Activated T-cell treated with anti-CD3 and anti-CD28 coated beads, Interleukin-2, amount 50 U/mL, for 72 hours (primary cell): ENCODE measurements around the gene SPO11. TPM values are rescaled to one million over a fixed set of nuclear protein-coding genes. Genes with fewer than 3 reads are reported as not detected.
A peak's percentile ranks its signal among the peaks of the same experiment; 100 is the strongest.
"Not testable (repeated sequence)": the region's sequence is repeated elsewhere in the genome, so short reads cannot be mapped to it uniquely, and the experiment has no call there.

Source experiments
- ATAC-seq, 2 donors: fragments of 150-1000 bp; cut with Tn5 transposase; replicated peaks in 1 of 2; 2 replicates each; pipeline ENCODE4 v1.10.0; 2021; ENCODE audit warnings: moderate library complexity in 2 of 2, mild to moderate bottlenecking in 1 of 2
- DNase-seq, 2 donors: peaks; one replicate each; pipeline ENCODE4 v3.0.0; 2021 to 2022; ENCODE audit warnings: mixed read lengths in 1 of 2
- H3K27ac Mint-ChIP-seq: one replicate; pipeline ENCODE4 v1.8.0; 2022; ENCODE audit warnings: mild to moderate bottlenecking, moderate library complexity, mixed read lengths
- H3K27me3 Mint-ChIP-seq: one replicate; pipeline ENCODE4 v1.8.0; 2022; ENCODE audit warnings: low read depth, mixed read lengths
- H3K36me3 Mint-ChIP-seq, 2 donors: one replicate each; pipeline ENCODE4 v1.8.0; 2022; ENCODE audit warnings: mixed read lengths in 2 of 2, mild to moderate bottlenecking in 1 of 2; ENCODE audit not compliant: insufficient read depth in 2 of 2
- H3K4me1 Mint-ChIP-seq: one replicate; pipeline ENCODE4 v1.8.0; 2022; ENCODE audit warnings: low read depth, mixed read lengths
- H3K4me3 Mint-ChIP-seq, 2 donors: one replicate each; pipeline ENCODE4 v1.8.0; 2022; ENCODE audit warnings: mild to moderate bottlenecking in 2 of 2, mixed read lengths in 2 of 2, moderate library complexity in 2 of 2
- H3K9me3 Mint-ChIP-seq, 2 donors: one replicate each; pipeline ENCODE4 v1.8.0; 2022; ENCODE audit warnings: mixed read lengths in 2 of 2
- total RNA-seq, 2 donors: library from RNA; stranded (reverse); gene quantifications; one replicate each; pipeline ENCODE4 v1.2.3, GENCODE V29; 2022

Gene SPO11
- total RNA-seq, 2 donors from 2014 or later, result not detected

- Mint-ChIP-seq H3K4me1 (no peaks in the 10 kb centered on the region), H3K27me3 (peaks cover 21% of the 10 kb centered on the region), H3K36me3 (no peaks in the 10 kb centered on the region), H3K27ac (no peak overlapping the region), H3K9me3 (no peaks in the 10 kb centered on the region), H3K4me3 (no peak overlapping the region)
- DNase-seq, result no peak
- no peak for ATAC-seq
Measured at GRCh38 chr20:57332105-57333089, 2.8 kb downstream of the SPO11 start.

DNA sequence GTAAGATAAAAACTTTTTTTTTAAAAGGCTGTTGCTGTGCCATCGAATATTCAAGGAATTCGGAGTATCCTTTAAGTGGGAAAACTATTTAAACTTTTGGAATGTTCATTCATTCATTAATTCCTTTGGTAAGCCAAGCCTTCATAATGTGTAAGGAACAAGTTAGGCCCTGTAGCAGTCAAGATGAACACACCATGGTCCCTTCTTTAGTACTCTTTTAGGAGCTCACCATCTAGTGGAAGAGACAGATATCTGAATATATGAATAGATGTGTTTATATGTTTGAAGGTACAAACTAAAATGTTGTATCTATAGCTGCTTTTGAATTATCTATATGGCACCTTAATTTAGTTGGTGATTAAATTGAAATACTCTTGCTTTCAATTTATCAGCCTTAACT, 5.8 kb downstream of the SPO11 start:
- Mint-ChIP-seq H3K27me3 (peaks cover 19% of the 10 kb centered on the region), H3K27ac (no peak overlapping the region), H3K4me3 (no peak overlapping the region), H3K4me1 (no peaks in the 10 kb centered on the region), H3K36me3 (no peaks in the 10 kb centered on the region), H3K9me3 (no peaks in the 10 kb centered on the region)
- ATAC-seq (no peak), DNase-seq (no peak)

DNA sequence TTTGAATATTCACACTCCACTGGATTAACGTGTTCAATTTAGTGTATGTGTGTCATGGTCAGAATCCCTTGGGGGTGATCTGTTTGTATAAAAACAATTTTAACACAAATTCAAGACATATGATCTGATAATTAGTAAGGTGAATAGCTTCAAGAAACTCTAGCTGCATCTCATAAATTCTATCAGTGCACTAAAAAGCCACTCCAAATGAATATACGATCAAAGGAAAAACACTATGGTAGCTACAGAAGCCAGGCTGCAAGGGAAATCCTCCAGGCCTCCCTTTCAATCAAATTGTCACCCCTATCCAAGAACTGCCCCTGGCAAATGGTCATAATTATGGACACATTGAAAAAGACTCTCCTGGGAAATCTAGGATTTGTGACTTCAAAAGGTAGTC, 12.1 kb downstream of the SPO11 start:
- Mint-ChIP-seq H3K36me3 (no peaks in the 10 kb centered on the region), H3K9me3 (no peaks in the 10 kb centered on the region), H3K27me3 (peaks cover 1% of the 10 kb centered on the region), H3K4me3 (no peak overlapping the region), H3K27ac (no peak overlapping the region), H3K4me1 (no peaks in the 10 kb centered on the region)
- DNase-seq (no peak), ATAC-seq (no peak)

- ATAC-seq (no peak), DNase-seq (no peak)
- no peaks in the 10 kb centered on the region for H3K4me1 Mint-ChIP-seq
- H3K27ac Mint-ChIP-seq, result no peak overlapping the region
- no peak overlapping the region for H3K4me3 Mint-ChIP-seq
- no peaks in the 10 kb centered on the region for H3K36me3 Mint-ChIP-seq
- H3K9me3 Mint-ChIP-seq, result no peaks in the 10 kb centered on the region
- H3K27me3 Mint-ChIP-seq, result no peaks in the 10 kb centered on the region
Measured at GRCh38 chr20:57342829-57343228, 13.2 kb downstream of the SPO11 start.

DNA sequence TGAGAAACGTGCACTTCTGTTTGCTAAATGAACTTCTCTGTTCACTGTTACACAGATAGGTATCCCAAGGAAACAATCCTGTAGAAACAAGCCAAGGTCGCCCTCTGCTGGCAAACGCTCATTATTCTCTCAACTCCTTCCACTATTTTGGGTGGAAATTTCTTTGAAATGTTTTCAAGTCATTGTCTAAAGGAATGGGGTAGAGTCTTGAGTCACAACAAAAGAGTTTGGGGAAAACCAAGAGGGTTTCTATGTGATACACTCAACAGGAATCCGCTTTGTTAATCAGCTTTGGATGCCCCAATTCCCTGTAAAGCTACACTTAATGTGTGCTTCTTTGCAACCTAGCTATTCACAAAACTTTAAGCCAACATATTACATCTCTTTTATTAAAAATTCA, 16.9 kb downstream of the SPO11 start:
- H3K4me1 Mint-ChIP-seq, result peaks cover 11% of the 10 kb centered on the region
- H3K36me3 Mint-ChIP-seq, result no peaks in the 10 kb centered on the region
- H3K27me3 Mint-ChIP-seq, result no peaks in the 10 kb centered on the region
- no peak overlapping the region for H3K27ac Mint-ChIP-seq
- peak; percentile 71 to 74 for DNase-seq
- H3K4me3 Mint-ChIP-seq, result no peak overlapping the region
- ATAC-seq, result peak; percentile 25 to 33
- no peaks in the 10 kb centered on the region for H3K9me3 Mint-ChIP-seq

- ATAC-seq (no peak), DNase-seq (no peak)
- Mint-ChIP-seq H3K4me3 (no peak overlapping the region), H3K27ac (peak overlapping the region; percentile 9), H3K36me3 (peaks cover 0 to 2% of the 10 kb centered on the region in 2 donors), H3K4me1 (peaks cover 19% of the 10 kb centered on the region), H3K9me3 (no peaks in the 10 kb centered on the region), H3K27me3 (no peaks in the 10 kb centered on the region)
Measured at GRCh38 chr20:57347393-57347792, 17.8 kb downstream of the SPO11 start.

DNA sequence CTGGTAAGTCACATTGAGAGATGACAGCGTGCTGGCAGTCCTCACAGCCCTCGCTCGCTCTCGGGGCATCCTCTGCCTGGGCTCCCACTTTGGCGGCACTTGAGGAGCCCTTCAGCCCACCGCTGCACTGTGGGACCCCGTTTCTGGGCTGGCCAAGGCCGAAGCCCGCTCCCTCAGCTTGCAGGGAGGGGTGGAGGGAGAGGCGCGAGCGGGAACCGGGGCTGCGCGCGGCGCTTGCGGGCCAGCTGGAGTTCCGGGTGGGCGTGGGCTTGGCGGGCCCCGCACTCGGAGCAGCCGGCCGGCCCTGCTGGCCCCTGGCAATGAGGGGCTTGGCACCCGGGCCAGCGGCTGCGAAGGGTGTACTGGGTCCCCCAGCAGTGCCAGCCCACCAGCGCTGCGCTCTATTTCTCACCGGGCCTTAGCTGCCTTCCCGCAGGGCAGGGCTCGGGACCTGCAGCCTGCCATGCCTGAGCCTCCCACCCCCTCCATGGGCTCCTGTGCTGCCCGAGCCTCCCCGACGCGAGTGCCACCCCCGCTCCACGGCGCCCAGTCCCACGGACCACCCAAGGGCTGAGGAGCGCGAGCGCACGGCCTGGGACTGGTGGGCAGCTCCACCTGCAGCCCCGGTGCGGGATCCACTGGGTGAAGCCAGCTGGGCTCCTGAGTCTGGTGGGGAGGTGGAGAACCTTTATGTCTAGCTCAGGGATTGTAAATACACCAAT, 18.8 kb downstream of the SPO11 start:
- H3K36me3 Mint-ChIP-seq, H3K9me3 Mint-ChIP-seq, ATAC-seq, H3K27ac Mint-ChIP-seq, H3K4me3 Mint-ChIP-seq, DNase-seq, H3K27me3 Mint-ChIP-seq: not testable (repeated sequence)
- peaks cover 26% of the 10 kb centered on the region for H3K4me1 Mint-ChIP-seq

DNA sequence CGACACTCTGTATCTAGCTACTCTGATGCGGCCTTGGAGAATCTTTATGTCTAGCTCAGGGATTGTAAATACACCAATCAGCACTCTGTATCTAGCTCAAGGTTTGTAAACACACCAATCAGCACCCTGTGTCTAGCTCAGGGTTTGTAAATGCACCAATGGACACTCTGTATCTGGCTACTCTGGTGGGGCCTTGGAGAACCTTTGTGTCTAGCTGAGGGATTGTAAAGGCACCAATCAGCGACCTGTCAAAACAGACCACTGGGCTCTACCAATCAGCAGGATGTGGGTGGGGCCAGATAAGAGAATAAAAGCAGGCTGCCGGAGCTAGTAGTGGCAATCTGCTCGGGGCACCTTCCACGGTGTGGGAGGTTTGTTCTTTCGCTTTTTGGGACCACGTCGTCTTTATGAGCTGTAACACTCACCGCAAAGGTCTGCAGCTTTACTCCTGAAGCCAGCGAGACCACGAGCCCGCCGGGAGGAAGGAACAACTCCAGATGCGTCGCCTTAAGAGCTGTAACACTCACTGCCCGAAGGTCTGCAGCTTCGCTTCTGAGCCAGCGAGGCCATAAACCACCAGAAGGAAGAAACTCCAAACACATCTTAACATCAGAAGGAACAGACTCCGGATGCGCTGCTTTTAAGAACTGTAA, 19.4 kb downstream of the SPO11 start:
- H3K9me3 Mint-ChIP-seq, ATAC-seq, H3K27ac Mint-ChIP-seq, DNase-seq, H3K27me3 Mint-ChIP-seq: not testable (repeated sequence)
- Mint-ChIP-seq H3K4me3 (peak overlapping the region; percentile 24 to 45), H3K36me3 (peaks cover 3 to 13% of the 10 kb centered on the region in 2 donors), H3K4me1 (peaks cover 26% of the 10 kb centered on the region)

DNA sequence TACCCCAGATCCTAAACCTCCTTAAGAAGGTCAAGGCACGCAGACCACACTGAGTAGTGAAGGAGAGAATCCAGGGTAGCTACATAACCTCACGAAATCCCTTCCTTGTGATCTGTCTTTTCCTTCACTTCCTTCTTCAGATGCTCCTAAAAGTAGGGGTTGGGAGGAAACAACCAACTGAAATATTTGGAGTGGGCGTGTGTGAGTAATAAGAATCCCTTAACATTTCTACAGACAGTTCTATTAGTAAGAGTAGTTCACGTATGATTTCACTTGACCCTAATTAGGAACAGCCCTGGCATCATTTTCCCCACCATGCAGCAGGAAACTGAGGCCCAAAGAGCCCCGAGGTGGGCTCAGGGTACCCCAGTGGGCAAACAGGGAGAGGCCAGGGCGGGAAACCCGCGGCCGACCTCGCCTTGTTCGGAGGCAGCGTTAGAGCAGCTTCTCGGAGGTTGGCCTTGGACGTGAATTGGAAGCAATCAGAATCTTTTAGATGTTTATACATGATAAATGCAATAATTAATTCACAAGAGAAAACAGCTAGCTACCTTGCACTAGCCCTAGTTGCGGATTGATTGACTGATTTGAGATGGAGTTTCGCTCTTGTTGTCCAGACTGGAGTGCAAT, 20.6 kb downstream of the SPO11 start:
- H3K27ac Mint-ChIP-seq, result peak overlapping the region; percentile 55
- no peaks in the 10 kb centered on the region for H3K9me3 Mint-ChIP-seq
- H3K36me3 Mint-ChIP-seq, result peaks cover 3 to 18% of the 10 kb centered on the region in 2 donors
- H3K4me3 Mint-ChIP-seq, result peak overlapping the region; percentile 69 to 74
- no peak for ATAC-seq
- H3K27me3 Mint-ChIP-seq, result no peaks in the 10 kb centered on the region
- DNase-seq, result no peak
- peaks cover 26% of the 10 kb centered on the region for H3K4me1 Mint-ChIP-seq

GRCh38 chr20:57350726-57351041, 21.1 kb downstream of the SPO11 start:
- Mint-ChIP-seq H3K36me3 (peaks cover 3 to 20% of the 10 kb centered on the region in 2 donors), H3K27ac (peak overlapping the region; percentile 95), H3K4me3 (peak overlapping the region; percentile 92 to 98), H3K4me1 (peaks cover 26% of the 10 kb centered on the region)
- not testable (repeated sequence) for H3K9me3 Mint-ChIP-seq, ATAC-seq, H3K27me3 Mint-ChIP-seq, DNase-seq

DNA sequence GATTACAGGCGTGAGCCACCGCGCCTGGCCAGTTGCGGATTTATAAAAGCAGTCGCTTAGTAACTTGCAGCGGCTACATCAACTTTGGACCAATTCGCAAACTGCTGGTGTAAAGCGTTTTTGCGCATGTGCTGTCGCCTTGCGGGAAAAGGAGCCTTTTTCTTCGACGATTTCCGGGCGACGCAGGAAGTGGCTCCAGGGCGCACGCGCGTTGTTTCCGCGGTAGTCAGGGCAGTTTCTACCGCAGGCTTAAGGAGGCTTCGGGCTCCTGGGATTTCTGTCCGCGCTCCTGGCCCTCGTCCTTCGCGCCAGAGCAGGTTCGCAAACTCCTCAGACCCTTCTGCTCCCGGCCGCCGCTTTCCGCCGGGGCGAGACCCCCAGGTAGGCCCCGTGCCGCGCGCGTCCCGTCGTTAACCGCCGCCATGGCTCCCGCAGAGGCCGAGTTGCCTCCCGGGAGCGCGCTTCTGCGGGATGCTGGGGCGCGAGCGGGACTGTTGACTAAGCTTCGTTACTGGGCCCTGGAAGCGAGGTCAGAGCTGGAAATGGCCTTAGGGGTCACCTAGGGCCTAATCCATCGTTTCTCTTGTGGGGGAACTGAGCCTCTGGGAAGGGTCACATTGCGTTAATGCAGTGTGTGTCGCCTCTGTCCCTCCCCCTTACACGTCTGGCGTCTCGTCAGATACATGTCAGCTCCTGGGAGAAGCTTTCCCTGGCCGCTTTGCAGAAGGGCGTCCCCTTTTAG, 21.6 kb downstream of the SPO11 start, which contains the start of gene RAE1:
TSS of gene RAE1 (plus strand) at position 214 of the 742 bp plus-strand sequence. CDS start 2,784 bp downstream, outside the sequence.
- Mint-ChIP-seq H3K27ac (peak within 1 kb of the TSS; percentile 95), H3K4me3 (peak within 1 kb of the TSS; percentile 92 to 98), H3K9me3 (no peaks in the 10 kb centered on the region), H3K36me3 (peaks cover 3 to 24% of the 10 kb centered on the region in 2 donors), H3K27me3 (no peaks in the 10 kb centered on the region), H3K4me1 (peaks cover 26% of the 10 kb centered on the region)
- peak; percentile 90 to 91 for ATAC-seq
- peak; percentile 90 to 91 for DNase-seq

GRCh38 chr20:57352305-57352704, 22.7 kb downstream of the SPO11 start:
- peak overlapping the region; percentile 92 to 98 for H3K4me3 Mint-ChIP-seq
- H3K36me3 Mint-ChIP-seq, result peaks cover 5 to 26% of the 10 kb centered on the region in 2 donors
- H3K4me1 Mint-ChIP-seq, result peaks cover 26% of the 10 kb centered on the region
- H3K27me3 Mint-ChIP-seq, result no peaks in the 10 kb centered on the region
- peak overlapping the region; percentile 95 for H3K27ac Mint-ChIP-seq
- no peaks in the 10 kb centered on the region for H3K9me3 Mint-ChIP-seq
- ATAC-seq (no peak), DNase-seq (no peak)
